GM23248 (cell line): ENCODE data around the gene NTN3.

Experiments
- EZH2 ChIP-seq: fragments of 200-600 bp; sonication (generic); IDR thresholded peaks from 2 replicates; pipeline ENCODE4 v1.6.1; 2018; ENCODE audit warnings: antibody characterized with exemption, mild to moderate bottlenecking; ENCODE audit not compliant: insufficient read depth, poor library complexity, severe bottlenecking
- EZH2phosphoT487 ChIP-seq: fragments of 200-600 bp; sonication (generic); IDR thresholded peaks from 2 replicates; pipeline ENCODE4 v1.6.1; 2018; ENCODE audit warnings: antibody characterized with exemption, moderate library complexity, mild to moderate bottlenecking, low read depth; ENCODE audit not compliant: insufficient read depth

DNA sequence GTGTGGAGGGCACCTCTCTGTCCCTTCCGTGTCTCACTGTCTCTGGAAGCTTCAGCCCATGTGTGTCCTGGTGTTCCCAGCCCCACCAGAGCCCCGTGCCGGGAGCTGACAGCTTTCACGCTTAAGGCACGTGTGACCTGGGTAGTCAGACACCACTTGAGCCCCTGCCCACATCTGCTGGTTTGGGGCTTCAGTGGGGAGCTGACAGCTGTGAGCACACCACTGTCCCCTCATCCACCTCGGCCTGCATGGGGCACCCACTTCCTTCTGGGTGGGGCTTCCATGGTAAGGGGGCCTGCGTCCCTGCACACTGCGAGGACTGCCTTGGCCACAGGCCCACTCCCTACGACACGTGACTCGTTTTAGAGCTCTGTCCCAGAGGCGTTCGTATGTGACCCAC lies 13.8 kb upstream of the NTN3 start:
- TF ChIP-seq EZH2phosphoT487 (no peak), EZH2 (no peak)
